Liver (tissue), 3 donors: ENCODE data around the gene PALLD.

Experiments used
- FOXA2 ChIP-seq: IDR thresholded peaks from 2 replicates; pipeline ENCODE4 v1.6.1; 2016; ENCODE audit warnings: antibody characterized with exemption
- GABPA ChIP-seq, 2 donors: IDR thresholded peaks in 1 of 2; conservative IDR thresholded peaks in 1 of 2; 2 replicates each; pipeline ENCODE4 v1.6.1; 2016; ENCODE audit warnings: antibody characterized with exemption in 2 of 2, mild to moderate bottlenecking in 1 of 2, moderate library complexity in 1 of 2
- JUND ChIP-seq, 2 donors: IDR thresholded peaks; 2 replicates each; pipeline ENCODE4 v1.6.1; 2016; ENCODE audit warnings: antibody characterized with exemption in 2 of 2
- RAD21 ChIP-seq, 2 donors: IDR thresholded peaks; 2 replicates each; pipeline ENCODE4 v1.6.1; 2016; ENCODE audit warnings: antibody characterized with exemption in 2 of 2, mild to moderate bottlenecking in 2 of 2
- REST ChIP-seq: IDR thresholded peaks from 2 replicates; pipeline ENCODE4 v1.6.1; 2016; ENCODE audit warnings: antibody characterized with exemption, mild to moderate bottlenecking
- YY1 ChIP-seq: IDR thresholded peaks from 2 replicates; pipeline ENCODE4 v1.6.1; 2016; ENCODE audit warnings: antibody characterized with exemption, mild to moderate bottlenecking
- TF ChIP-seq, protein P1 (sequence below): fragments of 150-350 bp; IDR thresholded peaks from 2 replicates; pipeline ENCODE4 v1.5.1; 2017; ENCODE audit warnings: improper control_type of control experiment, low read depth, low read length; ENCODE audit not compliant: missing input control
- donor health status: healthy.
- donor health status: healthy.

DNA sequence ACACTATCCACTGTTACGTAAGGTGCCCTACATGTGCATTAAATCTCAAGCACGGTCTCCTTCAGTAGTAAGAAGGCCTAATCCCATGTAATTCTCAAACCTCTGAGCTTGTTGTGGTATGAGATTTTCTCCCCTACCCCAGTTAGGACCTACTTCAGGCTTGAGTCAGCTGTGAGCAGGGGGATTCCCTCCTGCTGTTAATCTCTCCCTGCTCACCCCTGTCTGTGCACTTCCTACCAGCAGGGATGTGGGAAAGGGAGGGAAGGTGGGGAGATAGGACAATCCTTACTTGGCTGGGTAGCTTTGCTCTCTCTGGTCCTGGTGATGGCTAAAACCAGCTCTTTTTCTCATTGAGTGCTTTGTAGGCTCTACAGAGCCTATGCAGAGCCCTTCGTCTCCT is 60.8 kb downstream of the PALLD start:
- TF ChIP-seq REST (no peak), RAD21 (IDR thresholded peaks at IDR 0.05) (no peak), JUND (IDR thresholded peaks at IDR 0.05) (no peak), YY1 (no peak), GABPA (IDR thresholded peaks at IDR 0.05 in 1 of 2, conservative IDR thresholded peaks at IDR 0.05 in 1 of 2) (no peak), FOXA2 (no peak)
- TF ChIP-seq, protein P1, sequence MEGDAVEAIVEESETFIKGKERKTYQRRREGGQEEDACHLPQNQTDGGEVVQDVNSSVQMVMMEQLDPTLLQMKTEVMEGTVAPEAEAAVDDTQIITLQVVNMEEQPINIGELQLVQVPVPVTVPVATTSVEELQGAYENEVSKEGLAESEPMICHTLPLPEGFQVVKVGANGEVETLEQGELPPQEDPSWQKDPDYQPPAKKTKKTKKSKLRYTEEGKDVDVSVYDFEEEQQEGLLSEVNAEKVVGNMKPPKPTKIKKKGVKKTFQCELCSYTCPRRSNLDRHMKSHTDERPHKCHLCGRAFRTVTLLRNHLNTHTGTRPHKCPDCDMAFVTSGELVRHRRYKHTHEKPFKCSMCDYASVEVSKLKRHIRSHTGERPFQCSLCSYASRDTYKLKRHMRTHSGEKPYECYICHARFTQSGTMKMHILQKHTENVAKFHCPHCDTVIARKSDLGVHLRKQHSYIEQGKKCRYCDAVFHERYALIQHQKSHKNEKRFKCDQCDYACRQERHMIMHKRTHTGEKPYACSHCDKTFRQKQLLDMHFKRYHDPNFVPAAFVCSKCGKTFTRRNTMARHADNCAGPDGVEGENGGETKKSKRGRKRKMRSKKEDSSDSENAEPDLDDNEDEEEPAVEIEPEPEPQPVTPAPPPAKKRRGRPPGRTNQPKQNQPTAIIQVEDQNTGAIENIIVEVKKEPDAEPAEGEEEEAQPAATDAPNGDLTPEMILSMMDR: no peak
